Measurements from ENCODE around the gene VPS35L.

The VPS35L gene

GRCh38 chr16:19595043-19595767 is 39.7 kb downstream of the VPS35L start:
- DNase-seq, result no peak

DNA sequence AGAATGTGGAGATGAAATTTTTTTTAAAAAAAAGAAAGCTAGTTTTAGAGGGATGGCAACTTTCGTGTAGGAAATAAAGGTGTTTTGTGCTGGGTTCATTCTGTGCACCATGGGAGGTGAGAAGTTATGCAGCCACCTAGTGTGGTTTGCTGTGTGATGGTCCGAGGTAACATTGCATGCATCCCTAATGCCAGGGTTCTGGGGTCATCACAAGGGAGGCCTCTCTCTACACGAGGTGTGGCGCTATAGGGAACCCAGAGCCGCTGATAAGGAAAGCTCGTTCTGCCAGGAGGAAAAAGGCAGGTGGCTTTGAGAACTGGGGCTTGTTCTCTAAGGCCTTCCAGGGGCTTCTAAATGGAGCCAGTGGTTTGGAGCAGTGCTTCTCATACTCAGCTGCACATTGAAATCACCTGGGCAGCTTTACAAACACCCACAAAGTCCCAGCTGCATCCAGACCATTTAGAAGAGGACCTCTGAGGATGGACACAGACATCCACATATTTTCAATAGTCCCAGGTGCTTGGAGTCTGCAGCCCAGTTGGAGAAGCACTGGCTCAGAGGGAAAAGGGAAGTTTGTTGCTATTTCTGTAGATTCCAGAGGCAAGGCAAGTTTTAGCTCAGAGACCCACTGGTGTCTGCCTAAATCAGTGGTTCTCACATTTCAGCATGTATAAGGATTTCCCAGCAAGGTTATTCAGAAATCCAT is 43.5 kb downstream of the VPS35L start:
- no peak for DNase-seq

DNA sequence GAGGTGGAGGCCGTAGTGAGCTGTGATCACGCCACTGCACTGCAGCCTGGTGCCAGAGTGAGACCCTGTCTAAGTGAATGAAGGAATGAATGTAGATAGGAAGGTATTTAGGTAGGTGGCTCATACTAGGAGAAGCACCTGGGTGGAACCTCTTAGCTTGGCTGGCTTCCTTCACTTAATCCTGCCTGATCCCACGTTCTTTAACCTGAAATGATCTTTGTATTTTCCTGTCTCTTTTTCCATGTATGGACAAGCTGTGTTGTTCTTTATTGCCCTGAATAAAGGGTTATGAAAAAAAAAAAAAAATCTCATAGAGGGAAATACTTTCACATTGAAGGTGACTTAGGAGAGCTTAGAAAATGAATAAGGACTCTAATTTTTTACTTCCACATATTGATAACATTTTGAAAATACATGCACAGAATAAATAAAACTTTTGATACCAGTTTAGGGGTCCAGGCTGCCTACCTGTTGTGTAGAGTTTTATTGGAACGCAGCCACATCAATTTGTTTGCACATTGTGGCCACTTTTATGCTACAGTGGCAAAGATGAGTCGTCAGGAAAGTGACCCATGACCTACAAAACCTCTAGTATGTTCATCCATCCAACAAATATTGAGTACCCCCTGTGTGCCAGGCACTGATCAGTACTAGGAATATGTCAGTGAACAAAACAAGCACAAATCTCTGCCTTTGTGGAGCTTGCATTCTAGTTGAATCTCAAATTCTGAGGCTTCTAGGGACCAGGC is 44.6 kb downstream of the VPS35L start:
- DNase-seq, result no peak

DNA sequence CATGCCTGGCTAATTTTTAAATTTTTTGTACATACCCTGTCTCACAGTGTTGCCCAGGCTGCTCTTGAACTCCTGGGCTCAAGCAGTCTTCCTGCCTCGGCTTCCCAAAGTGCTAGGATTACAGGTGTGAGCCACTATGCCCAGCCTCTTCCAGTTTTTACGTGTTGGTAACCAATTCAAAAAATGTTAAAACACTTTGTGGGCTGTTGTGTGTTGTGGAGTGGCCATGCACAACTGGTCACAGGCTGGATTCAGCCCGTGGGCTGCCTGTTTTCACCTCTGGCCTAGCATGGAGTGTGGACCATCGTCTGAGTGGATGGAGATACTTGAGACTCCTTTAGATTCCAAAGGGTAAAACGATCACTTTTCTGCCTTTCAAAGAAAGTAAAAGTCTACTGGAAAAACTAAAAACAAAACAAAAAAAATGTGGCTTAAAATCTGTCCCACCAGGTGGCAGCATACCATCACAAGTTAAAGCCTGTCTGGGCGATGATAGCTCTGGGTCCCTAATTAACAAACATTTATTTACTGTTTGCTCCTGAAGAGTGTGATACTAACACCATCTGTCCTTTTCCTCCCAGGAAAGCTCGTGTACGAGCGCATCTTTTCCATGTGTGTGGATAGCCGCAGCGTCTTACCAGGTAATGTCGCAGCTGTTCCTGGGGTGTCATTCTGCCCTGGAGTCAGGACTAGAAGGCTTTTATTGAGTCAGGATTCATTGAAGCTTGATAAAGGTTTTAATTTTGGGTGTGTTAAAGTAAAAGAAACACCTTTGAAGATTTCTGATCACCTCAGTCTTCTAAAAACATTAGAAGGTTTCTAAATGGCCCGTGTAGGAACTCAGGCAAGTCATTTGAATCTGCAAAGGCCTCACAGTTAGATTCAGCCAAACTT is 45.8 kb downstream of the VPS35L start:
- no peak for DNase-seq

- DNase-seq, result no peak
Observed at GRCh38 chr16:19604911-19605310, 49.4 kb downstream of the VPS35L start.

- DNase-seq, result no peak
Observed at GRCh38 chr16:19605701-19606100, 50.2 kb downstream of the VPS35L start.

GRCh38 chr16:19607616-19608280 is 52.2 kb downstream of the VPS35L start:
- DNase-seq, result no peak

DNA sequence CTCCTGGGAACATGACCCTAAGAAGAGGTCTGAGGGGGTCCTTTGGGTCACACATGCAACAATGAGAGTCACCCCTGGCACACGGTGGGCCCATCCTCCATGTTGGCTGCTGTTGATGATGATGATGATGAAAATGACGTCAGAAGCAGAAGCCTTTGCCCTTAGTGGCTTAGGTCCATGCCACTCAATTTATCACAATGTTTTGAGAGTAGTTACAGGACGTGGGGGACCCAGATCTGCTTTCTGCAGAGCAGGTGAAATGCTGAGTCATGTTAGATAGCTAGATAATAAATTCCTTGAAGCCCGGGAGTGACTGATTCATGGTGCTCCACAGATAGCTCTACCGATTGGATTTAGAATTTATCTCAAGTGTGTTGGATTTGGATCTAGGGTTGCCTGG is 53.9 kb downstream of the VPS35L start:
- no peak for DNase-seq

DNA sequence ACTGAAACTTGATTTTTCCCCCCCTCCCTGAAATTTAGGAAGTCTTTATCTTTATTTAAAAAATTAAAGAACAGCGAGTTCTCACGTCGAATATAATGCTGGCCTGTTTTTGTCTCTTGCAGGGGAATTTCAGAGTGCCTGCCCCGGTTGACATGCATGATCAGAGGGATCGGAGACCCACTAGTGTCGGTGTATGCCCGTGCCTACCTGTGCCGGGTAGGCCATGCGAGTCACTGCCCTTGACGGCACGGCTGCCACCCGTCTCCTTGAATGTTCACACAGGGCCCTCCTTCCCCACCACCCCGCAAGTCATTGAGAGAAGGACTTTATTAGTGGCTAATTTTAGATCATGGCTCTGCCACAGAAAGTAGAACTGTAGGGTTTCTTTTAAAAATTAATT is 54.7 kb downstream of the VPS35L start:
- no peak for DNase-seq

DNA sequence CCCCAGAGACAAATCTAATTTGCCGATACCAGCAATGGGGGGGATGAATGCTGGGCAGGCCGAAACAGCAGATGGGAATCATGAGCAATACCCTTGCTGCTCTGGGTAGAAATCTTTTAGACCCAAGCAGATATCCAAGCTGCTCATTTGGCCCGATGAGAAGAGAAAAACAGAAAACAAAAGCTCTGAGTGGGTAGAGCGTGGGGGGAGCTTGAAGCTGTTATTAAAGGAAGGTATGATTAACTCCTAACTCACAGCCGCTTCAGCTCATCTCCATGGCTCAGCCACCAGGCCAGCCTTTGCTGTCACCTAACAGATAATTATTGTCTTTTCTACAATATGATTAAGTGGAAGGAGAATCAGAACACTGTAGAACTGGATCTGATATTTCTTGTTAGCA is 58.3 kb downstream of the VPS35L start:
- no peak for DNase-seq

GRCh38 chr16:19616241-19616640 is 60.7 kb downstream of the VPS35L start:
- DNase-seq, result no peak

DNA sequence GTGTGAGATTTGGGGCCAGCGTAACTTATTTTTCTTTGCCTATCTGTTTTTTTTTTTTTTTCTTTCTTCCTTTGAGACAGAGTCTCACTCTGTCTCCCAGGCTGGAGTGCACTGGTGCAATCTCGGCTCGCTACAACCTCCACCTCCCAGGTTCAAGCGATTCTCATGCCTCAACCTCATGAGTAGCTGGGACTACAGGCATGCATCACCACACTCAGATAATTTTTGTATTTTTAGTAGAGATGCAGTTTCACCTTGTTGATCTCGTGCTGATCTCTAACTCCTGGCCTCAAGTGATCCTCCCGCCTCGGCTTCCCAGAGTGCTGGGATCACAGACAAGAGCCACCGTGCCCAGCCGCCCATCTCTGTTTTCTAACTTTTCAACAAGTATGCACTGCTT is 63.4 kb downstream of the VPS35L start:
- DNase-seq, result no peak

GRCh38 chr16:19621445-19621844 is 65.9 kb downstream of the VPS35L start:
- no peak for DNase-seq

- no peak for DNase-seq
Observed at GRCh38 chr16:19625039-19625438, 69.5 kb downstream of the VPS35L start.

- no peak for DNase-seq
Observed at GRCh38 chr16:19636436-19637267, 81.1 kb downstream of the VPS35L start.

DNA sequence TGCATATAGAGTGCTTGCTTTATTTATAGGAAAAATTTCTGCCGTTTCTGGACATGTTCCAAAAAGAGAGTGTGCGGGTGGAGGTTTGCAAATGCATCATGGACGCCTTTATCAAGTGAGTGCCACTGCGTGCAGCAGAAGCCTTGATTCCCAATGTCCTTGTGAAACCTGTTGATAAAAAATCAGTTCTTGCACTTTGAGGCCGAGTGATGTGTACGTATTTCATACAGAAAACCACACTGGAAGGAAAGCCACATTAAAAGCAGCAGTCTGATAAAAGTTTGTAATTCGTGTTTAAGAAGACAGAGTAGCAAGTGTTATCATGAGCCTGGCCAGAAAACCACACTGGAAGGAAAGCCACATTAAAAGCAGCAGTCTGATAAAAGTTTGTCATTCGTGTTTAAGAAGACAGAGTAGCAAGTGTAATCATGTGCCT is 84.5 kb downstream of the VPS35L start:
- DNase-seq, result no peak

- no peak for DNase-seq
Observed at GRCh38 chr16:19642501-19642900, 87.0 kb downstream of the VPS35L start.

- DNase-seq, result no peak
Observed at GRCh38 chr16:19644877-19645276, 89.4 kb downstream of the VPS35L start.

GRCh38 chr16:19645557-19645981 is 90.1 kb downstream of the VPS35L start:
- no peak for DNase-seq

- no peak for DNase-seq
Observed at GRCh38 chr16:19649980-19650379, 94.5 kb downstream of the VPS35L start.

DNA sequence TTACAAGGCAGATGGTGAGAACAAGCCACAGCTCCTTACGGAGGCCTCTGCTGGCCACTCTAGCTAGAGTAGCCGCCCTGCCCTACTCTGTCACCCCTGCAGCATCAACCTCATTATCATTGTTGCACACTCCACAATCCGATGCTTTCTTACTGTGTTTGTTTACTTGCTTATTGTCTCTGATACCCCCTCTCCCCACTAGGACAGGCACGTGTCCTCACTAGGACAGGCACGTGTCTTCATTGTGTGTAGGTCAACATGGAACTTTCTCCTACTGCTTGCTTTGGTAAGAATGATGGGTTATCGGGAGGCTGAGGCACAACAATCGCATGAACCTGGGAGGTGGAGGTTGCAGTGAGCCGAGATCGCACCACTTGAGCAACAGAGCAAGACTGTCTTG is 98.6 kb downstream of the VPS35L start:
- no peak for DNase-seq
